ENCODE data around the gene COQ2.
"Not testable (repeated sequence)": the region's sequence is repeated elsewhere in the genome, so short reads cannot be mapped to it uniquely, and the experiment has no call there.

COQ2 gene

GRCh38 chr4:83284193-83285054 is at the start of gene COQ2:
Gene COQ2, minus strand, starts transcription at chr4:83284798. Its CDS starts 34 bp downstream, at chr4:83284764.
- DNase-seq, result peak; percentile 92

GRCh38 chr4:83331956-83332355 is 47.4 kb upstream of the COQ2 start:
- no peak for DNase-seq

- DNase-seq, result no peak
Observed at GRCh38 chr4:83329521-83330110, 45.0 kb upstream of the COQ2 start.

GRCh38 chr4:83328521-83329187 is 44.1 kb upstream of the COQ2 start:
- no peak for DNase-seq

- no peak for DNase-seq
Observed at GRCh38 chr4:83326546-83326945, 41.9 kb upstream of the COQ2 start.

GRCh38 chr4:83325306-83325705 is 40.7 kb upstream of the COQ2 start:
- DNase-seq, result not testable (repeated sequence)

- DNase-seq, result no peak
Observed at GRCh38 chr4:83323136-83323535, 38.5 kb upstream of the COQ2 start.

- DNase-seq, result no peak
Observed at GRCh38 chr4:83320548-83320947, 36.0 kb upstream of the COQ2 start.

GRCh38 chr4:83318666-83319065 is 34.1 kb upstream of the COQ2 start:
- DNase-seq, result no peak

GRCh38 chr4:83317671-83318070 is 33.1 kb upstream of the COQ2 start:
- DNase-seq, result no peak

- no peak for DNase-seq
Observed at GRCh38 chr4:83316459-83317165, 32.0 kb upstream of the COQ2 start.

- DNase-seq, result no peak
Observed at GRCh38 chr4:83315341-83315870, 30.8 kb upstream of the COQ2 start.

GRCh38 chr4:83308672-83309071 is 24.1 kb upstream of the COQ2 start:
- no peak for DNase-seq

GRCh38 chr4:83307920-83308319 is 23.3 kb upstream of the COQ2 start:
- DNase-seq, result no peak

- no peak for DNase-seq
Observed at GRCh38 chr4:83305187-83305586, 20.6 kb upstream of the COQ2 start.

GRCh38 chr4:83297548-83298260 is 13.1 kb upstream of the COQ2 start:
- no peak for DNase-seq

GRCh38 chr4:83293305-83294046 is 8.9 kb upstream of the COQ2 start:
- no peak for DNase-seq

- not testable (repeated sequence) for DNase-seq
Observed at GRCh38 chr4:83290059-83290774, 5.6 kb upstream of the COQ2 start.

- DNase-seq, result not testable (repeated sequence)
Observed at GRCh38 chr4:83288381-83288780, 3.8 kb upstream of the COQ2 start.

GRCh38 chr4:83285055-83285407 is 433 bp upstream of the COQ2 start:
- DNase-seq, result no peak

GRCh38 chr4:83283181-83283580 is 1.4 kb downstream of the COQ2 start:
- no peak for DNase-seq

All from COR-L47 (cell line).